OCI-LY7 (cell line): ENCODE measurements around the gene TSSK3.

Experiments used
- EZH2phosphoT487 ChIP-seq: fragments of 200-600 bp; sonication (generic); IDR thresholded peaks from 2 replicates; pipeline ENCODE4 v1.6.1; 2018; ENCODE audit warnings: low read depth, borderline replicate concordance, mild to moderate bottlenecking, mixed run types, antibody characterized with exemption, low read length, moderate library complexity, mixed read lengths
- TF ChIP-seq, protein P1 (sequence below): fragments of 200-600 bp; sonication (generic); conservative IDR thresholded peaks from 2 replicates; pipeline ENCODE4 v1.5.1; 2014; ENCODE audit warnings: mild to moderate bottlenecking, antibody characterized with exemption, low read length, moderate library complexity, mixed read lengths

DNA sequence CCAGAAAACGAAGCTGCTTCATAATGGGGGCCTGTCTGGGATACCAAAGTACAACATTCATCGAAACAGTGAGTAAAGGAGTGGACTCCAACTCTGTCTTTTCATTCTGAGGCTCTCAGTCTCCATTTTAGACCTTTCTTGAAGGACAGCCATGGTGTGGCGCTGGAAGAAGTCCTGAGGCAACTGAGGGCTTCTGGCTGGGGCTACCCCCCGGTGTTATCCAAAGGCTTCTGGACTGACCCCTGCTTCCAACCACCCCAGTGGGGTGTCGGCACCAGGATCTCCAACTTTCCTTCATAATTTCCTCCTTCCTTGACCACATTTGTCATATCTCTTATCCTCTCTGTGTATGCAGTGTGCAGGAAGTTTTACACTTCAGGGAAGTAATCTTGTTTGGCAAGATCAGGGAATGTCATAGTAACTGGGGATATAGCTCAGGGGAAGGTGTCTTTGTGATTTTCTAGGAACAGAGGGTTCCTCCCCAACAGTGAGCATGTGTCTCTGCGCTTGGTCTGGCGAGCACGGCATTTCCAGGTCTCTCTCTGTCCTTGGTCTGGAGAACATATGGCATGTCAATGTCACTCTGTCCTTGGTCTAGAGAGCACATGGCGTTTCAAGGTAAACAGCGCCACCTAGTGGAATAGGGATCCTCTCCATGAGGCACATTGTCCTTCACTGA, 51.3 kb downstream of the TSSK3 start:
- TF ChIP-seq, protein P1, sequence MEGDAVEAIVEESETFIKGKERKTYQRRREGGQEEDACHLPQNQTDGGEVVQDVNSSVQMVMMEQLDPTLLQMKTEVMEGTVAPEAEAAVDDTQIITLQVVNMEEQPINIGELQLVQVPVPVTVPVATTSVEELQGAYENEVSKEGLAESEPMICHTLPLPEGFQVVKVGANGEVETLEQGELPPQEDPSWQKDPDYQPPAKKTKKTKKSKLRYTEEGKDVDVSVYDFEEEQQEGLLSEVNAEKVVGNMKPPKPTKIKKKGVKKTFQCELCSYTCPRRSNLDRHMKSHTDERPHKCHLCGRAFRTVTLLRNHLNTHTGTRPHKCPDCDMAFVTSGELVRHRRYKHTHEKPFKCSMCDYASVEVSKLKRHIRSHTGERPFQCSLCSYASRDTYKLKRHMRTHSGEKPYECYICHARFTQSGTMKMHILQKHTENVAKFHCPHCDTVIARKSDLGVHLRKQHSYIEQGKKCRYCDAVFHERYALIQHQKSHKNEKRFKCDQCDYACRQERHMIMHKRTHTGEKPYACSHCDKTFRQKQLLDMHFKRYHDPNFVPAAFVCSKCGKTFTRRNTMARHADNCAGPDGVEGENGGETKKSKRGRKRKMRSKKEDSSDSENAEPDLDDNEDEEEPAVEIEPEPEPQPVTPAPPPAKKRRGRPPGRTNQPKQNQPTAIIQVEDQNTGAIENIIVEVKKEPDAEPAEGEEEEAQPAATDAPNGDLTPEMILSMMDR: peak; percentile 95
- TF ChIP-seq EZH2phosphoT487: no peak
